H1 (cell line): Measurements from ENCODE around the gene RPN2. TPM values are rescaled to one million over a fixed set of nuclear protein-coding genes. Genes with fewer than 3 reads are reported as not detected.

Source experiments
- BACH1 ChIP-seq: IDR thresholded peaks from 2 replicates; pipeline ENCODE4 v1.6.1; 2012; ENCODE audit warnings: low read length, improper control_type of control experiment
- CHD1 ChIP-seq: IDR thresholded peaks from 2 replicates; pipeline ENCODE4 v1.6.1; 2012; ENCODE audit warnings: low read depth, low read length, improper control_type of control experiment
- ZNF274 ChIP-seq: IDR thresholded peaks from 2 replicates; pipeline ENCODE4 v1.7.0; 2012; ENCODE audit warnings: low read length, borderline replicate concordance; ENCODE audit errors: extremely low read depth
- polyA plus RNA-seq, 7 experiments: library from polyadenylated mRNA; depleted of rRNA in 3 of 7; stranded (reverse) in 5 of 7; unstranded in 2 of 7; fragments of >200 nt in 5 of 7; fragments of 200-250 nt in 2 of 7; gene quantifications; 1 replicate in 5 of 7; 2 replicates in 1 of 7; 4 replicates in 1 of 7; pipeline versions ENCODE4 v1.2.1 to v1.2.3, GENCODE V29; 2011 to 2013; ENCODE audit warnings: missing spikeins in 2 of 7, mixed read lengths in 2 of 7
- total RNA-seq: library from RNA; stranded (reverse); fragmentation: NEBNext Ultra II Directional; extraction: Animal tissue kit (Norgen Biotek cat#: 25700); gene quantifications from 2 replicates; pipeline ENCODE4 v1.2.1, GENCODE V29; 2021

RPN2 gene
- total and polyA plus RNA-seq, 2 of the 8 experiments (the other 6 are each of a cell fraction or from before 2014, with no cell fraction given) = 236 to 379 TPM

DNA sequence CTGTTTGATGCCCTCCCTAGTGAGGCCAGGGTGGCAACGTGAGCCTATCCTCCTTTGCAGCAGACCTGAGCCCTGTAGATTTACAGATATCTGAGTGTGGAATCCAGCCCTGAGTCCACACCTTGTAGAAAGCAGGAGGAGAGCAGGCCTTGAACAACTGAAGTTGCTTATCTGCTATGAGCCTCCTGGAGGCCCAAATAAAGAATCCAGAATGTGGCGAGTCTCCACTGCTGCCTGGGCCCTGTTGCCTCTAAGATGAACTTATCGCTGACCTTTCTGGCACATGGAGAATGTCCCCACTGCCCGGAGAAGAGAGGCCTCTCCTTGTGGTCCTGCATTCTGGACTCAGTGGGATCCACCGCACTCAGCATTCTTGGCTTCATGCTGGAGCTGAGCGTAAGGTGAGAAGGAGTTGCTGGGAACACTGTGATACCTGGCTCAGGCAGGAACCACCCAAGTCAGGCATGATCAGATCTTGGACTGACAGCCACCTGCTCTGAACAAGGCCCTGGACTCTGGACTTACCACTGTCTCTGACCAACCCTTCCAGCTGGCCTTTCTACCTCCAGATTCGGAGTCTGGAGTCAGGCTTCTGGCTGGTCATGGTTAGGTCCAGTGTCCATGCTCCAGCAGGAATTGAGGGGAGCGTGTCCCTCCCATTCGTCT, 104.5 kb downstream of the RPN2 start (continued):
- TF ChIP-seq ZNF274 (no peak), CHD1 (no peak), BACH1 (no peak)
